ENCODE results near the gene MATN3. TPM values are rescaled to one million over a fixed set of nuclear protein-coding genes. Genes with fewer than 3 reads are reported as not detected.

MATN3 gene
- total and polyA plus RNA-seq, 9 of the 15 experiments (the other 6 are each of a cell fraction or from before 2014, with no cell fraction given), result not detected

DNA sequence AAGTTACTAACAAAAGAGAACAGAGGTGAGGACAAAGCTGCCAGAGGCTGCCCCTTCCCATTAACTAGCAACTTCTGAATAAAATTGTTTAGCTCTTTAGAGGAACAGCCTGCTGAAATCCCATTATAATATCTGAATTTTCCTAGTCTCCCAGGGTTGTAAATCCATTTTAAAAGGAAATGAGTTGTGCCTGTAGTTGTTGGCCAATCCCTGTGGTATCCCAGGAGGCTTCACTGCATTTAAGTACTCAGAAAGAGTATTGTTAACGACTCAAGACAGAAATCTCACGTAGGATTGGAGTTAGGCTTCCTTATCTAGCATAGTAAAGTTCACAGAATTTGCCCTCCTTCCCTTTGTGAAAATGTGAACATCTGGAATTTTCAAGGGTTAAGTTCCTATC, 30.1 kb upstream of the MATN3 start:
- H3K9me1 ChIP-seq (ENCODE audit: control insufficient read depth, insufficient read depth, low read length), result no peaks in the 10 kb centered on the region
- H3K4me3 ChIP-seq, result no peak overlapping the region
- POLR2A ChIA-PET, result interaction anchor here (0.8 to 2.7 kb wide), 5 partner anchors 9 to 24 kb away, joined by 3 to 20 read pairs (median 4); partner anchors contain the start of gene LAPTM4A
- peaks cover 65% of the 10 kb centered on the region for H3K79me2 ChIP-seq (ENCODE audit: control insufficient read depth, insufficient read depth, low read length)
- TF ChIP-seq ZZZ3 (IDR thresholded peaks at IDR 0.05), result no peak
- TF ChIP-seq MCM5 (IDR thresholded peaks at IDR 0.05; ENCODE audit: low read depth), result no peak
- TF ChIP-seq, protein P1, sequence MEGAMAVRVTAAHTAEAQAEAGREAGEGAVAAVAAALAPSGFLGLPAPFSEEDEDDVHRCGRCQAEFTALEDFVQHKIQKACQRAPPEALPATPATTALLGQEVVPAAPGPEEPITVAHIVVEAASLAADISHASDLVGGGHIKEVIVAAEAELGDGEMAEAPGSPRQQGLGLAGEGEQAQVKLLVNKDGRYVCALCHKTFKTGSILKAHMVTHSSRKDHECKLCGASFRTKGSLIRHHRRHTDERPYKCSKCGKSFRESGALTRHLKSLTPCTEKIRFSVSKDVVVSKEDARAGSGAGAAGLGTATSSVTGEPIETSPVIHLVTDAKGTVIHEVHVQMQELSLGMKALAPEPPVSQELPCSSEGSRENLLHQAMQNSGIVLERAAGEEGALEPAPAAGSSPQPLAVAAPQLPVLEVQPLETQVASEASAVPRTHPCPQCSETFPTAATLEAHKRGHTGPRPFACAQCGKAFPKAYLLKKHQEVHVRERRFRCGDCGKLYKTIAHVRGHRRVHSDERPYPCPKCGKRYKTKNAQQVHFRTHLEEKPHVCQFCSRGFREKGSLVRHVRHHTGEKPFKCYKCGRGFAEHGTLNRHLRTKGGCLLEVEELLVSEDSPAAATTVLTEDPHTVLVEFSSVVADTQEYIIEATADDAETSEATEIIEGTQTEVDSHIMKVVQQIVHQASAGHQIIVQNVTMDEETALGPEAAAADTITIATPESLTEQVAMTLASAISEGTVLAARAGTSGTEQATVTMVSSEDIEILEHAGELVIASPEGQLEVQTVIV (CRISPR knock-in tag; IDR thresholded peaks at IDR 0.05; ENCODE audit: borderline replicate concordance), result no peak
- TF ChIP-seq, protein P2, sequence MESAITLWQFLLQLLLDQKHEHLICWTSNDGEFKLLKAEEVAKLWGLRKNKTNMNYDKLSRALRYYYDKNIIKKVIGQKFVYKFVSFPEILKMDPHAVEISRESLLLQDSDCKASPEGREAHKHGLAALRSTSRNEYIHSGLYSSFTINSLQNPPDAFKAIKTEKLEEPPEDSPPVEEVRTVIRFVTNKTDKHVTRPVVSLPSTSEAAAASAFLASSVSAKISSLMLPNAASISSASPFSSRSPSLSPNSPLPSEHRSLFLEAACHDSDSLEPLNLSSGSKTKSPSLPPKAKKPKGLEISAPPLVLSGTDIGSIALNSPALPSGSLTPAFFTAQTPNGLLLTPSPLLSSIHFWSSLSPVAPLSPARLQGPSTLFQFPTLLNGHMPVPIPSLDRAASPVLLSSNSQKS (CRISPR knock-in tag; IDR thresholded peaks at IDR 0.05), result no peak
- no peak for TF ChIP-seq TGIF2 (CRISPR knock-in tag; IDR thresholded peaks at IDR 0.05)
- TF ChIP-seq, protein P3, sequence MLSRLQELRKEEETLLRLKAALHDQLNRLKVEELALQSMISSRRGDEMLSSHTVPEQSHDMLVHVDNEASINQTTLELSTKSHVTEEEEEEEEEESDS (CRISPR knock-in tag; IDR thresholded peaks at IDR 0.05), result no peak
- TF ChIP-seq ELF1 (tag; IDR thresholded peaks at IDR 0.05), result no peak
- no peak for TF ChIP-seq HNRNPLL (IDR thresholded peaks at IDR 0.05; ENCODE audit: low read depth, low read length, poor library complexity, severe bottlenecking)
- TF ChIP-seq YY1 (IDR thresholded peaks at IDR 0.05; ENCODE audit: borderline replicate concordance in 1 of 3, control insufficient read depth in 1 of 3, extremely low read depth in 1 of 3, insufficient read depth in 3 of 3, insufficient read length in 1 of 3, insufficient replicate concordance in 2 of 3, low read depth in 1 of 3, low read length in 2 of 3), result no peak
- TF ChIP-seq TBL1XR1 (IDR thresholded peaks at IDR 0.05; ENCODE audit: low read length in 2 of 2), result no peak
- no peak for TF ChIP-seq ZNF444 (CRISPR knock-in tag; IDR thresholded peaks at IDR 0.05)
- no peak for TF ChIP-seq CREB1 (IDR thresholded peaks at IDR 0.05)
- TF ChIP-seq CREB1 (CRISPR knock-in tag; IDR thresholded peaks at IDR 0.05), result no peak
- TF ChIP-seq, protein P4, sequence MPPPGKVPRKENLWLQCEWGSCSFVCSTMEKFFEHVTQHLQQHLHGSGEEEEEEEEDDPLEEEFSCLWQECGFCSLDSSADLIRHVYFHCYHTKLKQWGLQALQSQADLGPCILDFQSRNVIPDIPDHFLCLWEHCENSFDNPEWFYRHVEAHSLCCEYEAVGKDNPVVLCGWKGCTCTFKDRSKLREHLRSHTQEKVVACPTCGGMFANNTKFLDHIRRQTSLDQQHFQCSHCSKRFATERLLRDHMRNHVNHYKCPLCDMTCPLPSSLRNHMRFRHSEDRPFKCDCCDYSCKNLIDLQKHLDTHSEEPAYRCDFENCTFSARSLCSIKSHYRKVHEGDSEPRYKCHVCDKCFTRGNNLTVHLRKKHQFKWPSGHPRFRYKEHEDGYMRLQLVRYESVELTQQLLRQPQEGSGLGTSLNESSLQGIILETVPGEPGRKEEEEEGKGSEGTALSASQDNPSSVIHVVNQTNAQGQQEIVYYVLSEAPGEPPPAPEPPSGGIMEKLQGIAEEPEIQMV (tag; conservative IDR thresholded peaks at IDR 0.05; ENCODE audit: low read depth), result no peak
- no peak for TF ChIP-seq MAFG (tag; conservative IDR thresholded peaks at IDR 0.05)
- no peak for DNase-seq (ENCODE audit: extremely low read depth in 1 of 4, low spot score in 3 of 4)
- no peak overlapping the region for H3K9ac ChIP-seq (ENCODE audit: insufficient read depth in 1 of 2, low read depth in 2 of 2, low read length in 2 of 2)
- in situ Hi-C loops (cut with MboI), result no loop called here
- H2AFZ ChIP-seq (ENCODE audit: low read depth, low read length), result no peak overlapping the region
- no peak for FAIRE-seq
- no TSS peak for BruUV-seq (replicated peaks)
- peaks cover 58% of the 10 kb centered on the region for H3K36me3 ChIP-seq (ENCODE audit: control insufficient read depth, insufficient read depth, low read length)
- intact Hi-C loops (cut with micrococcal nuclease), result no loop called here
- 7% methylated on average over 2 of the region's 2 CpGs for WGBS (ENCODE audit: insufficient coverage, low coverage, missing lambda C conversion rate)
- H3K9me3 ChIP-seq (replicated peaks; ENCODE audit: control insufficient read depth, insufficient read depth, low read depth, low read length), result no peaks in the 10 kb centered on the region
- no peaks in the 10 kb centered on the region for H3K27me3 ChIP-seq (ENCODE audit: control insufficient read depth in 2 of 2, insufficient read depth in 2 of 2, low read length in 2 of 2)
- H4K20me1 ChIP-seq (replicated peaks; ENCODE audit: control insufficient read depth, insufficient read depth, low read length), result peaks cover 8% of the 10 kb centered on the region; the same call in 1 of the 2 replicates
- CTCF ChIA-PET (ENCODE audit: low intra/inter-chr PET ratio), result no interaction called here
- no peak overlapping the region for H3K4me2 ChIP-seq (ENCODE audit: insufficient read depth, low read length)
- peak; percentile 30; the same call in 2 of the 3 replicates for ATAC-seq
- H3K4me1 ChIP-seq (replicated peaks in 1 of 2; ENCODE audit: control insufficient read depth in 2 of 2, insufficient read depth in 2 of 2, low read length in 2 of 2), result peaks cover 7 to 14% of the 10 kb centered on the region in 2 experiments; a peak in 3 of 5 replicates
- H3K27ac ChIP-seq (ENCODE audit: extremely low read depth, low read depth, low read length), result no peak overlapping the region

Measured in K562 (cell line).